ENCODE data around the gene DENND1B. TPM values are rescaled to one million over a fixed set of nuclear protein-coding genes. Genes with fewer than 3 reads are reported as not detected.

Gene DENND1B
- total and polyA plus RNA-seq, 4 donors: 1.7 to 13.7 (median 7.9) TPM

- DNase-seq (ENCODE audit: low spot score): no peak
- Histone ChIP-seq H3K9me3 (ENCODE audit: control insufficient read depth in 4 of 4, low read length in 3 of 4) (no peaks in the 10 kb centered on the region), H3K4me3 (ENCODE audit: low read depth in 1 of 3, low read length in 3 of 3) (no peak overlapping the region), H3K9ac (ENCODE audit: low read depth in 1 of 2, low read length in 2 of 2) (no peak overlapping the region), H3K27ac (ENCODE audit: low read depth in 1 of 2, low read length in 2 of 2) (no peak overlapping the region), H3K27me3 (ENCODE audit: control insufficient read depth in 4 of 4, insufficient read depth in 4 of 4, low read length in 3 of 4) (no peaks in the 10 kb centered on the region), H3K4me1 (ENCODE audit: control insufficient read depth in 4 of 4, insufficient read depth in 4 of 4, low read length in 3 of 4) (peaks cover 0 to 6% (median 4%) of the 10 kb centered on the region in 4 donors), H3K36me3 (ENCODE audit: control insufficient read depth in 4 of 4, insufficient read depth in 3 of 4, low read depth in 1 of 4, low read length in 3 of 4) (no peaks in the 10 kb centered on the region)
- 96% methylated on average over 1 of the region's 1 CpG for WGBS
- TF ChIP-seq CTCF (IDR thresholded peaks at IDR 0.05; ENCODE audit: low read depth, low read length, missing input control) (no peak), SP1 (IDR thresholded peaks at IDR 0.05) (no peak), ZBTB33 (IDR thresholded peaks at IDR 0.05) (no peak), HNF4A (conservative IDR thresholded peaks at IDR 0.05) (no peak), RAD21 (IDR thresholded peaks at IDR 0.05) (no peak), ATF3 (IDR thresholded peaks at IDR 0.05) (no peak), EGR1 (IDR thresholded peaks at IDR 0.05; ENCODE audit: low read depth in 2 of 2) (no peak), GABPA (IDR thresholded peaks at IDR 0.05 in 1 of 2, conservative IDR thresholded peaks at IDR 0.05 in 1 of 2) (no peak), YY1 (IDR thresholded peaks at IDR 0.05) (no peak), NR2F2 (IDR thresholded peaks at IDR 0.05) (no peak), HNF4G (IDR thresholded peaks at IDR 0.05) (no peak), TAF1 (conservative IDR thresholded peaks at IDR 0.05) (no peak), RXRA (IDR thresholded peaks at IDR 0.05) (no peak)
- TF ChIP-seq, protein P1, sequence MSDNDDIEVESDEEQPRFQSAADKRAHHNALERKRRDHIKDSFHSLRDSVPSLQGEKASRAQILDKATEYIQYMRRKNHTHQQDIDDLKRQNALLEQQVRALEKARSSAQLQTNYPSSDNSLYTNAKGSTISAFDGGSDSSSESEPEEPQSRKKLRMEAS (IDR thresholded peaks at IDR 0.05): no peak
These were observed 95.0 kb downstream of the DENND1B start for GRCh38 chr1:197680311-197680710.

GRCh38 chr1:197677752-197678295 is 97.5 kb downstream of the DENND1B start:
- WGBS: 89% methylated on average over 4 of the region's 4 CpGs
- Histone ChIP-seq H3K36me3 (ENCODE audit: control insufficient read depth in 4 of 4, insufficient read depth in 3 of 4, low read depth in 1 of 4, low read length in 3 of 4) (no peaks in the 10 kb centered on the region), H3K4me1 (ENCODE audit: control insufficient read depth in 4 of 4, insufficient read depth in 4 of 4, low read length in 3 of 4) (peaks cover 0 to 19% (median 6%) of the 10 kb centered on the region in 4 donors), H3K9ac (ENCODE audit: low read depth in 1 of 2, low read length in 2 of 2) (no peak overlapping the region), H3K9me3 (ENCODE audit: control insufficient read depth in 4 of 4, low read length in 3 of 4) (no peaks in the 10 kb centered on the region), H3K4me3 (ENCODE audit: low read depth in 1 of 3, low read length in 3 of 3) (no peak overlapping the region), H3K27ac (ENCODE audit: low read depth in 1 of 2, low read length in 2 of 2) (no peak overlapping the region), H3K27me3 (ENCODE audit: control insufficient read depth in 4 of 4, insufficient read depth in 4 of 4, low read length in 3 of 4) (no peaks in the 10 kb centered on the region)
- TF ChIP-seq EGR1 (IDR thresholded peaks at IDR 0.05; ENCODE audit: low read depth in 2 of 2) (no peak), FOXA1 (IDR thresholded peaks at IDR 0.05) (no peak), NR2F2 (IDR thresholded peaks at IDR 0.05) (no peak), GABPA (IDR thresholded peaks at IDR 0.05 in 1 of 2, conservative IDR thresholded peaks at IDR 0.05 in 1 of 2) (no peak), HNF4G (IDR thresholded peaks at IDR 0.05) (no peak), FOXA2 (IDR thresholded peaks at IDR 0.05) (no peak), SP1 (IDR thresholded peaks at IDR 0.05) (no peak), ATF3 (IDR thresholded peaks at IDR 0.05) (no peak)
- TF ChIP-seq, protein P2, sequence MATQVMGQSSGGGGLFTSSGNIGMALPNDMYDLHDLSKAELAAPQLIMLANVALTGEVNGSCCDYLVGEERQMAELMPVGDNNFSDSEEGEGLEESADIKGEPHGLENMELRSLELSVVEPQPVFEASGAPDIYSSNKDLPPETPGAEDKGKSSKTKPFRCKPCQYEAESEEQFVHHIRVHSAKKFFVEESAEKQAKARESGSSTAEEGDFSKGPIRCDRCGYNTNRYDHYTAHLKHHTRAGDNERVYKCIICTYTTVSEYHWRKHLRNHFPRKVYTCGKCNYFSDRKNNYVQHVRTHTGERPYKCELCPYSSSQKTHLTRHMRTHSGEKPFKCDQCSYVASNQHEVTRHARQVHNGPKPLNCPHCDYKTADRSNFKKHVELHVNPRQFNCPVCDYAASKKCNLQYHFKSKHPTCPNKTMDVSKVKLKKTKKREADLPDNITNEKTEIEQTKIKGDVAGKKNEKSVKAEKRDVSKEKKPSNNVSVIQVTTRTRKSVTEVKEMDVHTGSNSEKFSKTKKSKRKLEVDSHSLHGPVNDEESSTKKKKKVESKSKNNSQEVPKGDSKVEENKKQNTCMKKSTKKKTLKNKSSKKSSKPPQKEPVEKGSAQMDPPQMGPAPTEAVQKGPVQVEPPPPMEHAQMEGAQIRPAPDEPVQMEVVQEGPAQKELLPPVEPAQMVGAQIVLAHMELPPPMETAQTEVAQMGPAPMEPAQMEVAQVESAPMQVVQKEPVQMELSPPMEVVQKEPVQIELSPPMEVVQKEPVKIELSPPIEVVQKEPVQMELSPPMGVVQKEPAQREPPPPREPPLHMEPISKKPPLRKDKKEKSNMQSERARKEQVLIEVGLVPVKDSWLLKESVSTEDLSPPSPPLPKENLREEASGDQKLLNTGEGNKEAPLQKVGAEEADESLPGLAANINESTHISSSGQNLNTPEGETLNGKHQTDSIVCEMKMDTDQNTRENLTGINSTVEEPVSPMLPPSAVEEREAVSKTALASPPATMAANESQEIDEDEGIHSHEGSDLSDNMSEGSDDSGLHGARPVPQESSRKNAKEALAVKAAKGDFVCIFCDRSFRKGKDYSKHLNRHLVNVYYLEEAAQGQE (IDR thresholded peaks at IDR 0.05): no peak
- TF ChIP-seq, protein P1 (IDR thresholded peaks at IDR 0.05): no peak
- no peak for DNase-seq (ENCODE audit: low spot score)

Measured in liver (tissue), 9 donors.